Loucy (cell line): ENCODE measurements around the gene ANXA8.

Experiments
- EZH2phosphoT487 ChIP-seq: fragments of 200-600 bp; IDR thresholded peaks from 2 replicates; pipeline ENCODE4 v1.6.1; 2018; ENCODE audit warnings: antibody characterized with exemption, mild to moderate bottlenecking, moderate library complexity, borderline replicate concordance
- TF ChIP-seq, protein P1 (sequence below): fragments of 200-600 bp; sonication (generic); conservative IDR thresholded peaks from 2 replicates; pipeline ENCODE4 v1.5.1; 2014; ENCODE audit warnings: mild to moderate bottlenecking, antibody characterized with exemption, low read length

- TF ChIP-seq, protein P1, sequence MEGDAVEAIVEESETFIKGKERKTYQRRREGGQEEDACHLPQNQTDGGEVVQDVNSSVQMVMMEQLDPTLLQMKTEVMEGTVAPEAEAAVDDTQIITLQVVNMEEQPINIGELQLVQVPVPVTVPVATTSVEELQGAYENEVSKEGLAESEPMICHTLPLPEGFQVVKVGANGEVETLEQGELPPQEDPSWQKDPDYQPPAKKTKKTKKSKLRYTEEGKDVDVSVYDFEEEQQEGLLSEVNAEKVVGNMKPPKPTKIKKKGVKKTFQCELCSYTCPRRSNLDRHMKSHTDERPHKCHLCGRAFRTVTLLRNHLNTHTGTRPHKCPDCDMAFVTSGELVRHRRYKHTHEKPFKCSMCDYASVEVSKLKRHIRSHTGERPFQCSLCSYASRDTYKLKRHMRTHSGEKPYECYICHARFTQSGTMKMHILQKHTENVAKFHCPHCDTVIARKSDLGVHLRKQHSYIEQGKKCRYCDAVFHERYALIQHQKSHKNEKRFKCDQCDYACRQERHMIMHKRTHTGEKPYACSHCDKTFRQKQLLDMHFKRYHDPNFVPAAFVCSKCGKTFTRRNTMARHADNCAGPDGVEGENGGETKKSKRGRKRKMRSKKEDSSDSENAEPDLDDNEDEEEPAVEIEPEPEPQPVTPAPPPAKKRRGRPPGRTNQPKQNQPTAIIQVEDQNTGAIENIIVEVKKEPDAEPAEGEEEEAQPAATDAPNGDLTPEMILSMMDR: no peak
- TF ChIP-seq EZH2phosphoT487: no peak
Measured at GRCh38 chr10:47441938-47442337, 42.0 kb downstream of the ANXA8 start.
